Subcutaneous adipose tissue (tissue), 4 donors: ENCODE data around the gene FAM83G. TPM values are rescaled to one million over a fixed set of nuclear protein-coding genes. Genes with fewer than 3 reads are reported as not detected.

ENCODE experiments used
- total RNA-seq, 4 donors: library from RNA; depleted of rRNA; stranded (reverse); fragments of >200 nt; gene quantifications; one replicate each; pipeline ENCODE4 v1.1.0, GENCODE V29; 2016
- TF ChIP-seq, protein P1 (sequence below): fragments of 450-650 bp; IDR thresholded peaks from one replicate; pipeline ENCODE4 v1.5.1; 2016; ENCODE audit warnings: low read depth, mild to moderate bottlenecking, control low read depth, antibody characterized with exemption, moderate library complexity

Gene FAM83G
- total RNA-seq, 4 donors from 2014 or later, result 1.1 to 5.5 (median 2.9) TPM

DNA sequence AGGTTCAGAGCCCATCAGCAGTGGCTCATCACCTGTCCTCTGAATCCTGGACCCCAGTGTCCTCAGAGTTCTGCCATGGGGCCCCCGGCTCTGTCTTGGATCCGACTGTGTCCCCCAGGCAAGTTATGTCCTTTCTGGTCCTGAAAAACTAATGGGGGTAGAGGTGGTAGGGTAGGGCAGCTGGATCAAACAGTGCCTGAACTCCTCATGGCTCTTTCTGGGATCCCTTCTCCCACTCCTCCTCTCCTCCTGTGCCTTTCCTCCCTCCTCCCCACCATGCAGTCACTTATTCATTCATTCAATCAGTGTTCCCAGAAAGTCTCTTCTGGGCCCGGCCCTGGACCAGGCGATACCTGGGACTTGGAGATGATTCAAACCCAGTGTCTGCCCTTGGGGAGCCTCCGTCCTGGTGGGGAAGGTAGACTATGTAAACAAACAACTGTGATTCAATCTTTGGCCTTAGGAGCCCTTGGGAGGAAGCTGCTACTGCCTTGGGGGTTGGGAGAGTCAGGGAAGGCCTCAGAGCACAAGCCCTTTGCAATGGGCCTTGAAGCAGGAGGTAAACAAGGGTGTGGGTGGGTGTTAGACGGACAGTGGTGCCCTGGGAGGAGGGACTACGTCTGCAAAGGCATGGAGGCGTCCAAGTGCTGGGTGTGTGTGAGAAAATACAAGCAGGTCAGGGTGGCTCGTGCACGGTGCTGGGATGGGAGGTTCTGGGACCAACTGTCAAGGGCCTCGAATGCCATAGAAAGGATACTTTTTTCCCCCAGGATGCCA lies 6.4 kb upstream of the FAM83G start:
- TF ChIP-seq, protein P1, sequence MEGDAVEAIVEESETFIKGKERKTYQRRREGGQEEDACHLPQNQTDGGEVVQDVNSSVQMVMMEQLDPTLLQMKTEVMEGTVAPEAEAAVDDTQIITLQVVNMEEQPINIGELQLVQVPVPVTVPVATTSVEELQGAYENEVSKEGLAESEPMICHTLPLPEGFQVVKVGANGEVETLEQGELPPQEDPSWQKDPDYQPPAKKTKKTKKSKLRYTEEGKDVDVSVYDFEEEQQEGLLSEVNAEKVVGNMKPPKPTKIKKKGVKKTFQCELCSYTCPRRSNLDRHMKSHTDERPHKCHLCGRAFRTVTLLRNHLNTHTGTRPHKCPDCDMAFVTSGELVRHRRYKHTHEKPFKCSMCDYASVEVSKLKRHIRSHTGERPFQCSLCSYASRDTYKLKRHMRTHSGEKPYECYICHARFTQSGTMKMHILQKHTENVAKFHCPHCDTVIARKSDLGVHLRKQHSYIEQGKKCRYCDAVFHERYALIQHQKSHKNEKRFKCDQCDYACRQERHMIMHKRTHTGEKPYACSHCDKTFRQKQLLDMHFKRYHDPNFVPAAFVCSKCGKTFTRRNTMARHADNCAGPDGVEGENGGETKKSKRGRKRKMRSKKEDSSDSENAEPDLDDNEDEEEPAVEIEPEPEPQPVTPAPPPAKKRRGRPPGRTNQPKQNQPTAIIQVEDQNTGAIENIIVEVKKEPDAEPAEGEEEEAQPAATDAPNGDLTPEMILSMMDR, result no peak

DNA sequence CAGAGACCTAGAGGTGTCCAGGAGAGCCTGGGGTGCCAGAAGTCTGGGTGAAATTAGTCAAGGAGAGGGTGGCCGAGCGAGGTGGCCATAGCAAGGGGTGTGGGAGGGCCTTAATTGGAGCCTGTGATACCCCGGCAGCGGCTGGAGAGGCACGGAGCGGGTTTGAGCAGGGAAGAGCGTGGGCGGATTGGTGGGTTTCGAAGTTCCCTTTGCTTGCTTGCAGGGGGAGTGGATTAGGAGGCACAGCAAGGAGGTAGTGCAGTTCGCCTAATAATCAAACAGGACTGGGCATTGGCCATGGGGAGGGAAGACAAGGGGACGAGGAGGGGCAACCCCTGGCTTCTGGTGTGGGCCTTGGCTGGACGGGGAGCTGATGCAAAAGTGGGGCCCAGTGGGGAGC lies 5.4 kb upstream of the FAM83G start:
- TF ChIP-seq, protein P1, result no peak

DNA sequence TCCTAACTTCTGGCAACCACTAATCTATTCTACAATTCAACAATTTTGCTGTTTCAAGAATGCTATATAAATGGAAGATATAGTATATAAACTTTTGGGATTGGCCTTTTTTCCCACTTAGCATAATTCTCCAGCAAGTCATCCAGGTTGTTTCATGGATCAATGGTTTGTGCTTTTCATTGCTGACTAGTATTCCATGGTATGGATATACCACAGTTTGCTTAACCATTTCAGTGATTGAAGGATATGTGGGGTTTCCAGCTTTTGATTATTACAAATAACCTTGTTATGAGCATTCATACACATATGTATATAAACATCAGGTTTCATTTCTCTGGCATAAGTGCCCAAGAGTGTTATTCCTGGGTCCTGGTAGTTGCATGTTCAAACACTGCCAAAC lies 2.1 kb upstream of the FAM83G start:
- TF ChIP-seq, protein P1, result no peak

DNA sequence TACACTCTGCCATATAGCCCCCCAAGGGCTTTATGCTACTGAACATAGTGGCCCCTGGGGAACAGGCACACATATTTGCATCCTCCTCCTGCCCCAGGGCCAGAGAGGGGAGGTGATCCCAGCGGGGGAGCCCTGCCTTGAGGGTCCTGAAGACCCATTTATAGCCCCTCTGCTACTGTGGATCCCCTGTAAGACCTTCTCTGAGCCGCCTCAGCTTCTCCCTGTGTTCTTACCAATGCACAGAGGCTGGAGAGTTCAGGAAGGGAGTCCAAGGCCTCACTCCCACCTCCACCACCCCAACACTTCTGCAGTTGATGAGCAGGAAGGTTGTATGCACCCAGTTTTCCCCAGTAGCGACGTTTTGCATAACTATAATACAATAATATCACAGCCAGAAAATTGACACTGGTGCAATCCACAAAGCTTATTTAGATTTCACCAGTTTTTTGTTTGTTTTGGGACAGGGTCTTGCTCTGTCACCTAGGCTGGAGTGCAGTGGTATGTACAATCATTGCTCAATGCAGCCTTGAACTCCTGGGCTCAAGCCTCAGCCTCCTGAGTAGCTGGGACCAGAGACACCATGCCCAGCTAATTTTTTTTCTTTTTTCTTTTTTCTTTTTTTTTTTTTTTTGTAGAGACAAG lies 1.3 kb upstream of the FAM83G start:
- TF ChIP-seq, protein P1, result no peak

DNA sequence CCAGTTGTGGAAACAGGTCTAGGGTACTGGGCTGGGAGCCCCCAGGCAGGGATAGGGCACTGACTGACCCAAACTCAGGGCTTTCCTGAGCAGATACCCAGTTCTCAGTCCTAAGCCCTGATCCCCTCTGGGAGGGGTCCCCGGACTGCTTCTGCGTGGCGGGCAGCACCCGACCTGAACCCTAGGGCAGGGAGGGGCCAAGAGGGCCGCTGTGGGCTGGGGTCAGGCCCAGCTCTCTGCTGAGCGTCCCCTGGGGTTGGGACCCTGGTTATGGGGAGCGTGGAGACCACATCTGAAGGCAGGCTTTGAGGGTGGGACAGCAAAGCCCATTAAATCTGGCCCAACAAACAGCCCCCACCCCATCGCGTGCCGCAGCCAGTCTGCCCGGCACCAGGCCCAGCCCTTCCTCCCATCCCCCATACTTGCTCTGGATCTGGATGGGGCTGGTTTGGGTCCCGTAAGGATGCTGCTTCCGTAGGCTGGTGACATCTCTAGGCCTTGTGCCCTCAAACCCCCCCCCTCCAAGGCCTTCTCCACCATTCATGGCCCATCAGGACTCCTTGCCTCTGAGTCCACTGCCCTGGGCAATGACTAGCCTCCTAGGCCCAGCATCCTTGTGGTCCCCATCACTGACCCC lies 691 bp upstream of the FAM83G start:
- TF ChIP-seq, protein P1, result no peak

DNA sequence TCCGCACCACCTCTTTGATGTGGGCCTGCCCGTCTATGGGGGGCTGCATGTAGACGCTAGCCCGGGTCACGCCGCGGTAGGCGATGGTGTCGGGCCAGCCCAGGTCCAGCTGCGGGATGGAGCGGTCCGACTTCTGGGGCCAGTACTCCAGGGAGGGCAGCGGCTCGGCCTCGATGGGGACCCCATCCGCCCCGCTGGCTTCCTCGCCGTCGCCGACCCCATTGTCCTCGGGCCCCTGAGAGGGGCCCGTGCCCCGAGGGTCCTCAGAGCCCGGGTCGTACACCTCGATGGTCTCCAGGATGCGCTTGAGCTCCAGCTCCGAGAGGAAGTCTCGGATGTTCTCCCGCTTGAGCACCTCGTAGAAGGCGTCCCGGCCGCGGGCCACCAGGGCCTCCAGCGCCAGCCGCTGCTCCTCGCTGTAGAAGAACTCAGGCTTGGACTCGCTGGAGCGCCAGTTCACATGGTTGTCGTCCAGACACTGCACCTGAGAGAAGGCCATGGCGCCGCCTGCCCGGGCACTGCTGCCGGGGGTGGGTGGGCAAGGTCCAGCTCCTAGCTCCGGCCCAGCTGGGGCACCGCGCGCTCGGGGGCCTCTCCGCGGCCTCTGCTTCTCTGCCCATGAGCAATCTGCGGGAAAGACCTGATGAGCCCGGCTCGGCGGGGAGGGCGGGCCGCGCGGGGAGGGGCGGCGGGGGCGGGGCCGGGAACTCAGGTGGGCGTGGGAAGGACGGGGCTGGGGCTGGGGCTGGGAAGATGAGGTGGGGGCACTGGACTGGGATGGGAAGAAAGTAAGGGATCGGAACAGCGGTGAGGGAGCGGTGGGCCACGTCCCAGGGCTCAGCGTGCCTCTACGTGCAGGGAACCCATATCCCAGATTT lies 782 bp downstream of the FAM83G start:
- TF ChIP-seq, protein P1, result no peak
